Fibroblast of lung (primary cell): ENCODE results near the gene CABLES2. TPM values are rescaled to one million over a fixed set of nuclear protein-coding genes. Genes with fewer than 3 reads are reported as not detected.

Source experiments
- DNase-seq, 2 donors: peaks; one replicate each; pipeline versions ENCODE4 v3.0.0 to v3.0.0-alpha.2; 2010; ENCODE audit warnings: low read depth in 2 of 2
- H2AFZ ChIP-seq: 2 replicates; pipeline ENCODE4 v1.5.1; 2012; ENCODE audit warnings: low read length, control low read depth, inconsistent platforms
- H3K27ac ChIP-seq: 2 replicates; pipeline ENCODE4 v1.5.1; 2011; ENCODE audit warnings: low read length, control low read depth; ENCODE audit not compliant: insufficient read depth
- H3K27me3 ChIP-seq: 2 replicates; pipeline ENCODE4 v1.5.1; 2011; ENCODE audit warnings: mild to moderate bottlenecking, low read length; ENCODE audit not compliant: control insufficient read depth, insufficient read depth
- H3K36me3 ChIP-seq: 2 replicates; pipeline ENCODE4 v1.5.1; 2011; ENCODE audit warnings: low read length; ENCODE audit not compliant: control insufficient read depth, insufficient read depth
- H3K4me1 ChIP-seq: 2 replicates; pipeline ENCODE4 v1.5.1; 2011; ENCODE audit warnings: low read length; ENCODE audit not compliant: control insufficient read depth, insufficient read depth; ENCODE audit errors: extremely low read depth
- H3K4me2 ChIP-seq: 2 replicates; pipeline ENCODE4 v1.5.1; 2011; ENCODE audit warnings: low read length, control low read depth; ENCODE audit not compliant: insufficient read depth; ENCODE audit errors: extremely low read depth
- H3K4me3 ChIP-seq, 4 experiments: fragments of 200-600 bp in 1 of 4; sonication (generic) in 1 of 4; replicated peaks in 1 of 4; 2 replicates each; pipeline ENCODE4 v1.5.1; 2011 to 2016; ENCODE audit warnings: low read length in 4 of 4, low read depth in 3 of 4, mild to moderate bottlenecking in 3 of 4, control low read depth in 2 of 4, inconsistent platforms in 1 of 4, mixed read lengths in 1 of 4; ENCODE audit not compliant: insufficient read depth in 1 of 4; ENCODE audit errors: control extremely low read depth in 1 of 4
- H3K79me2 ChIP-seq: 2 replicates; pipeline ENCODE4 v1.5.1; 2012; ENCODE audit warnings: mild to moderate bottlenecking, low read length, inconsistent platforms; ENCODE audit not compliant: control insufficient read depth, insufficient read depth
- H3K9ac ChIP-seq: 2 replicates; pipeline ENCODE4 v1.5.1; 2011; ENCODE audit warnings: mild to moderate bottlenecking, low read length, control low read depth; ENCODE audit not compliant: insufficient read depth
- H3K9me3 ChIP-seq: 2 replicates; pipeline ENCODE4 v1.5.1; 2012; ENCODE audit warnings: low read depth, low read length; ENCODE audit not compliant: control insufficient read depth, insufficient read depth
- H4K20me1 ChIP-seq: 2 replicates; pipeline ENCODE4 v1.5.1; 2011; ENCODE audit warnings: low read length; ENCODE audit not compliant: control insufficient read depth, insufficient read depth; ENCODE audit errors: extremely low read depth
- EZH2 ChIP-seq: IDR thresholded peaks from 2 replicates; pipeline ENCODE4 v1.5.1; 2012; ENCODE audit warnings: low read length, control low read depth, mild to moderate bottlenecking; ENCODE audit errors: missing control alignments
- polyA plus RNA-seq, 2 donors: library from polyadenylated mRNA; depleted of rRNA in 1 of 2; stranded (reverse) in 1 of 2; unstranded in 1 of 2; fragments of >200 nt; gene quantifications; 2 replicates each; pipeline ENCODE4 v1.2.1, GENCODE V29; 2011 to 2012; ENCODE audit warnings: missing spikeins in 1 of 2
- total RNA-seq: library from RNA; depleted of rRNA; stranded (reverse); fragments of >200 nt; gene quantifications from 2 replicates; pipeline ENCODE4 v1.2.1, GENCODE V29; 2014
- TF ChIP-seq, protein P1 (sequence below), 2 donors: IDR thresholded peaks in 1 of 2; conservative IDR thresholded peaks in 1 of 2; 1 replicate in 1 of 2; 2 replicates in 1 of 2; pipeline ENCODE4 v1.5.1; 2011 to 2012; ENCODE audit warnings: low read length in 2 of 2, control low read depth in 1 of 2, inconsistent platforms in 1 of 2, low read depth in 1 of 2, mild to moderate bottlenecking in 1 of 2

The CABLES2 gene
- total and polyA plus RNA-seq, 2 donors (not counting 1 experiment from before 2014, with no cell fraction given): 0.66 to 2.9 TPM

DNA sequence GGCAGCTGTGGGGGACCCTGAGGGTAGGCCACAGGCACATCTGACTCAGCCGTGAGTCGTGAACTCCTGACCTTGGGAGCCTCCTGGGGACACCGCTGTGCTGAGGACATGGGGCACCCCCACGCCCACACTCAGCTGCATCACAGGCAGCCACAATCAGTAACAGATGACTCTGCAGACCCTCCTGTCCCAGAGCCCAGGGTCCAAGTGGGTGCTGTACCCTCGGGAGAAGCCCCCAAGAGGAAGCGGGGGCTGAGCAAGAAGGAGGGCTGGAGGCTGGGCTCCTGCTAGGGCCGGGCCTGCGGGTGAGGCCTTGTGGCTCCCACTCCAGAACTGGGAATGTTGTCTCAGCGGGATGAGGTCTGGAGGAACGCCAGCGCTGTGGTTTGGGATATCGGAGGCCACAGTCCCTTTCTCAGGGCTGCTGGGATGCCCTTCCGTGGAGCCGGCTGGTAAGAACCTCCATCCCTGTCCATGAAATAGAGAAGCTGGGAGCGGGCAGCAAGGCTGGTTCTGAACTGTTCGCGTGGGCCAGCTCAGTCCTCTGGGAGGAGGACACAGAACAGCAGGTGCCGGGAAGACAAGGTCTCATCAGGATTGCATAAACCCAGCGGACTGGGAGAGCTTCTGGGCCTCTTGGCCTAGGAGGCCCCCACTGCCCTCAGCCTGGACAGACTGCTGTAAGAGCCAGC lies 36.8 kb downstream of the CABLES2 start:
- Histone ChIP-seq H3K79me2 (no peaks in the 10 kb centered on the region), H3K4me1 (peaks cover 46% of the 10 kb centered on the region), H3K27me3 (no peaks in the 10 kb centered on the region), H3K27ac (peak overlapping the region; percentile 47), H3K4me3 (peak overlapping the region in 1 of 4 experiments; percentile 12), H4K20me1 (no peaks in the 10 kb centered on the region), H3K36me3 (no peaks in the 10 kb centered on the region), H2AFZ (no peak overlapping the region), H3K9ac (no peak overlapping the region), H3K4me2 (peak overlapping the region; percentile 54), H3K9me3 (no peaks in the 10 kb centered on the region)
- peak; percentile 87 to 89 for DNase-seq
- no peak for TF ChIP-seq EZH2
- TF ChIP-seq, protein P1, sequence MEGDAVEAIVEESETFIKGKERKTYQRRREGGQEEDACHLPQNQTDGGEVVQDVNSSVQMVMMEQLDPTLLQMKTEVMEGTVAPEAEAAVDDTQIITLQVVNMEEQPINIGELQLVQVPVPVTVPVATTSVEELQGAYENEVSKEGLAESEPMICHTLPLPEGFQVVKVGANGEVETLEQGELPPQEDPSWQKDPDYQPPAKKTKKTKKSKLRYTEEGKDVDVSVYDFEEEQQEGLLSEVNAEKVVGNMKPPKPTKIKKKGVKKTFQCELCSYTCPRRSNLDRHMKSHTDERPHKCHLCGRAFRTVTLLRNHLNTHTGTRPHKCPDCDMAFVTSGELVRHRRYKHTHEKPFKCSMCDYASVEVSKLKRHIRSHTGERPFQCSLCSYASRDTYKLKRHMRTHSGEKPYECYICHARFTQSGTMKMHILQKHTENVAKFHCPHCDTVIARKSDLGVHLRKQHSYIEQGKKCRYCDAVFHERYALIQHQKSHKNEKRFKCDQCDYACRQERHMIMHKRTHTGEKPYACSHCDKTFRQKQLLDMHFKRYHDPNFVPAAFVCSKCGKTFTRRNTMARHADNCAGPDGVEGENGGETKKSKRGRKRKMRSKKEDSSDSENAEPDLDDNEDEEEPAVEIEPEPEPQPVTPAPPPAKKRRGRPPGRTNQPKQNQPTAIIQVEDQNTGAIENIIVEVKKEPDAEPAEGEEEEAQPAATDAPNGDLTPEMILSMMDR (conservative IDR thresholded peaks at IDR 0.05 in 1 of 2, IDR thresholded peaks at IDR 0.05 in 1 of 2; ENCODE audit: low read depth in 1 of 2, low read length in 2 of 2): no peak

DNA sequence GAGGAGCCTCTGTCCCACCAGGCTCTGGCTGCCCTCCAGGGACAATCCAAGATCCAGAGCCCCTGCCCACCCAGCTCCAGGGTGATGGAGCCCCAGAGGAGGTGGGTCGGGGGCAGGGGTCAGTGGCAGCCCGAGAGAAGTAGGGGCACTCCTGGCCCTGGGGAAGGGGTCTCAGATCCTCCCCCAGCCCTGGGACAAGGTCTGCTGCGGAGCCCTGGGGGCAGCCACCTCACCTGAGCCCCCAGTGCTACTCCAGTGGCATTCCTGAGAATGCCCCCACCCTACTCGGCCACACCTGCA lies 37.3 kb downstream of the CABLES2 start:
- TF ChIP-seq, protein P1 (conservative IDR thresholded peaks at IDR 0.05 in 1 of 2, IDR thresholded peaks at IDR 0.05 in 1 of 2; ENCODE audit: low read depth in 1 of 2, low read length in 2 of 2): no peak
- TF ChIP-seq EZH2: no peak
- H3K9me3 ChIP-seq: no peaks in the 10 kb centered on the region
- no peak overlapping the region for H2AFZ ChIP-seq
- no peak for DNase-seq
- H3K79me2 ChIP-seq: peaks cover 5% of the 10 kb centered on the region
- H4K20me1 ChIP-seq: no peaks in the 10 kb centered on the region
- H3K4me3 ChIP-seq: peak overlapping the region in 1 of 4 experiments; percentile 12
- H3K27me3 ChIP-seq: no peaks in the 10 kb centered on the region
- H3K4me1 ChIP-seq: peaks cover 42% of the 10 kb centered on the region
- H3K36me3 ChIP-seq: peaks cover 2% of the 10 kb centered on the region
- peak overlapping the region; percentile 47 for H3K27ac ChIP-seq
- peak overlapping the region; percentile 54 for H3K4me2 ChIP-seq
- H3K9ac ChIP-seq: no peak overlapping the region

DNA sequence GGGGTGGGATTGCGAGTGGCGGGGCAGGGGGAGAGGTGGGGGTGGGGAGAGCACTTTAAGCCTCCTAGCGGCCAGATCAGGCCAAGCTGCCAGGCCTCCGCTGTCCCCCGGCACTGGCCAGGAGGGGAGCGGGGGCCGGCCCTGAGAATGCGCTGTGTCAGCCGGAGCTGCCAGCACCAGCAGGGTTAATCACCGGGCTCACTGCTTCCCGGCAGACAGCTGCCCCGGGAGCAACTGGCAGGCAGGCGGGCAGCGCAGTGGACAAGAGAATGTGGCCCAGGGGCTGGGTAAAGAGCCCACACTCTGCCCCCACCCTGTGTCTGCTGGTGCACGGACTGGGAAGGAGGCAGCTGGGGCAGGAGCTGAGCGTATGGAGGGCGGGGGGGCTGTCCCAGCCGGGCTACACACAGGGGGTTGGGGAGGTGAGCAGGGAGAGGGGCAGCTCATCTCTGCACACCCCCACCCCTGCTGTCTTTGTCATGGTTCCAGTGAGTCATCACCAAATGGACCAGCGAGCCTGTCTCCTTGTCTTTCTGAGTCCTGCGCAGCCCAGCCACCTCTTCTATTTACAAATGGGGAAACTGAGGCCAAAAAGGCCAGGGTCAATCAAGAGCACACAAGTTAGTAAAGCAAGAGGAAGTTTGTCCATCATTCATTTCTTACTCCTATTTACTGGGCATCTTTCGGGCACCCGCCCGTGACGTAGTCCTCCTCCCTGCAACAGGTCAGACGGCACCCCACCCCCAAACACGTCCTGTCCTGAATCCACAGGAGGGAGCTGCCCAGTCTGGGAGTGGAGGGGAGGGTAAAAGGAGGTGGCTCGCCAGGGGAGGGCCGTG lies 37.9 kb downstream of the CABLES2 start:
- TF ChIP-seq, protein P1 (conservative IDR thresholded peaks at IDR 0.05 in 1 of 2, IDR thresholded peaks at IDR 0.05 in 1 of 2; ENCODE audit: low read depth in 1 of 2, low read length in 2 of 2): peak in 1 of 2 donors; percentile 36
- no peak for TF ChIP-seq EZH2
- no peaks in the 10 kb centered on the region for H4K20me1 ChIP-seq
- peak overlapping the region; percentile 47 for H3K27ac ChIP-seq
- no peak overlapping the region for H3K9ac ChIP-seq
- peaks cover 2% of the 10 kb centered on the region for H3K36me3 ChIP-seq
- H3K4me2 ChIP-seq: peak overlapping the region; percentile 64
- DNase-seq: peak; percentile 51 to 66
- no peaks in the 10 kb centered on the region for H3K9me3 ChIP-seq
- peak overlapping the region in 1 of 4 experiments; percentile 50 for H3K4me3 ChIP-seq
- H3K4me1 ChIP-seq: peaks cover 36% of the 10 kb centered on the region
- no peak overlapping the region for H2AFZ ChIP-seq
- H3K27me3 ChIP-seq: no peaks in the 10 kb centered on the region
- peaks cover 5% of the 10 kb centered on the region for H3K79me2 ChIP-seq
